Esophagus muscularis mucosa (tissue), 4 donors: ENCODE measurements around the gene ZNF407. TPM values are rescaled to one million over a fixed set of nuclear protein-coding genes. Genes with fewer than 3 reads are reported as not detected.

Experiments
- DNase-seq: peaks from one replicate; pipeline ENCODE4 v3.0.0-alpha.2; 2017; ENCODE audit errors: extremely low spot score
- H3K27ac ChIP-seq, 4 donors: fragments of 200-600 bp; sonication (generic); replicated peaks in 1 of 4; 1 replicate in 3 of 4; 2 replicates in 1 of 4; pipeline ENCODE4 v1.5.1; 2016 to 2019; ENCODE audit warnings: mild to moderate bottlenecking in 1 of 4
- H3K27me3 ChIP-seq, 4 donors: fragments of 200-600 bp; sonication (generic); one replicate each; pipeline versions ENCODE4 v1.5.1 to v1.6.0; 2016 to 2019
- H3K36me3 ChIP-seq, 4 donors: fragments of 200-600 bp; sonication (generic); one replicate each; pipeline ENCODE4 v1.5.1; 2016 to 2019
- H3K4me1 ChIP-seq, 4 donors: fragments of 200-600 bp; sonication (generic); one replicate each; pipeline ENCODE4 v1.5.1; 2016 to 2019
- H3K4me3 ChIP-seq, 4 donors: fragments of 200-600 bp; sonication (generic); 1 replicate in 2 of 4; 2 replicates in 2 of 4; pipeline ENCODE4 v1.5.1; 2016 to 2019; ENCODE audit warnings: mild to moderate bottlenecking in 4 of 4, moderate library complexity in 1 of 4
- H3K9me3 ChIP-seq, 4 donors: fragments of 200-600 bp; sonication (generic); 1 replicate in 3 of 4; 2 replicates in 1 of 4; pipeline ENCODE4 v1.5.1; 2016 to 2019
- EP300 ChIP-seq: sonication (generic); formaldehyde crosslinking; IDR thresholded peaks from one replicate; pipeline ENCODE4 v1.6.1; 2017; ENCODE audit warnings: antibody characterized with exemption
- POLR2A ChIP-seq: fragments of 450-650 bp; IDR thresholded peaks from one replicate; pipeline ENCODE4 v1.6.1; 2017; ENCODE audit warnings: antibody characterized with exemption, moderate library complexity, mild to moderate bottlenecking, low read depth
- POLR2AphosphoS5 ChIP-seq, 2 donors: sonication (generic); formaldehyde crosslinking; IDR thresholded peaks; one replicate each; pipeline ENCODE4 v1.6.1; 2017; ENCODE audit warnings: antibody characterized with exemption in 2 of 2
- WGBS: methylation state at CpG from one replicate; pipeline ENCODE4 v1.1.5; 2018; 5-methylcytosine and 5-hydroxymethylcytosine counted together
- intact Hi-C: fragments of 100-400 bp; cut with DNase I; formaldehyde crosslinking; loops from one replicate; pipeline ENCODE4 v1.15.1; 2023
- total RNA-seq, 4 donors: library from RNA; depleted of rRNA; stranded (reverse); fragments of >200 nt; gene quantifications; one replicate each; pipeline versions ENCODE4 v1.1.0 to v1.2.1, GENCODE V29; 2016
- TF ChIP-seq, protein P1 (sequence below), 3 experiments: fragments of 200-600 bp in 2 of 3; fragments of 450-650 bp in 1 of 3; sonication (generic) in 2 of 3; IDR thresholded peaks; one replicate each; pipeline ENCODE4 v1.5.1; 2017 to 2019; ENCODE audit warnings: antibody characterized with exemption in 3 of 3, mild to moderate bottlenecking in 2 of 3, moderate library complexity in 1 of 3

Gene ZNF407
- total RNA-seq, 4 donors from 2014 or later, result 13.9 to 19.1 (median 17.2) TPM

DNA sequence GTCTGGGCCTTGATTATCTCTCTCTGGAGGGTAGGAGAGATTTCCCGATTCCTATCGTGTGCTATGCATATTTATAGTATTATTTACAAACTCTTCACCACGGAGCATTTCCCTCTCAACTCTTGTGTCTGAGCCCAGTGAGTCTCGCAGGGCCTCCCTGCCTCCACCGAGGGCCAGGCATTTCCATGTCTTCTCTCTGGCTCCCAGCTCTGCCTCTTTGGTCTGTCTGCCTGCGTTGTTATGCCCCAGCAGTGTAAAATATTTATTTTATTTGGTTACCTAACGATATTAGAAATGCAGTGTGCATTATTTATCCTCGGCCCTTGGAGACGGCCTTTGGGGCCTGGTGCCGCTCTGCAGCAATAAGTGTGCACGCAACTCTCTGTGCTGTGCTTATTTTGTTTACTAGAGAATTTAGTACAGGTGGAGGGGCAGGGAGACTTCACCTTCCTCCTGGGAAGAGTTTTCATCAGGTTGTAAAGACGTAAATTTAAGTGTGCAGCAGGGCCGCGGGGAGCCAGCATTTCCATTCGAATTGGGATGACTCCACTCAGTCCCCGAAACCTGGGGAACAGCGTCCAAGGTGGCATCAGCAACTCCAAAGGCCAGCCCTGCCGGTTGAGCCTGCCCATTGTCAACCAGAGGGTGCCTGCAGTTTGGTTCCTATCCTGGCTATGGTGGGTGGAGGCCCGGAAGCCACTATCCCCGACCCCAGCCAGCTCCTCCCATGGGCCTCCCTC lies 511.1 kb downstream of the ZNF407 start:
- intact Hi-C loops, result no loop called here
- Histone ChIP-seq H3K36me3 (no peaks in the 10 kb centered on the region), H3K4me1 (no peaks in the 10 kb centered on the region), H3K4me3 (no peak overlapping the region), H3K27me3 (no peaks in the 10 kb centered on the region), H3K27ac (no peak overlapping the region), H3K9me3 (no peaks in the 10 kb centered on the region)
- DNase-seq, result no peak
- 89% methylated on average over 20 of the region's 20 CpGs for WGBS
- TF ChIP-seq, protein P1, sequence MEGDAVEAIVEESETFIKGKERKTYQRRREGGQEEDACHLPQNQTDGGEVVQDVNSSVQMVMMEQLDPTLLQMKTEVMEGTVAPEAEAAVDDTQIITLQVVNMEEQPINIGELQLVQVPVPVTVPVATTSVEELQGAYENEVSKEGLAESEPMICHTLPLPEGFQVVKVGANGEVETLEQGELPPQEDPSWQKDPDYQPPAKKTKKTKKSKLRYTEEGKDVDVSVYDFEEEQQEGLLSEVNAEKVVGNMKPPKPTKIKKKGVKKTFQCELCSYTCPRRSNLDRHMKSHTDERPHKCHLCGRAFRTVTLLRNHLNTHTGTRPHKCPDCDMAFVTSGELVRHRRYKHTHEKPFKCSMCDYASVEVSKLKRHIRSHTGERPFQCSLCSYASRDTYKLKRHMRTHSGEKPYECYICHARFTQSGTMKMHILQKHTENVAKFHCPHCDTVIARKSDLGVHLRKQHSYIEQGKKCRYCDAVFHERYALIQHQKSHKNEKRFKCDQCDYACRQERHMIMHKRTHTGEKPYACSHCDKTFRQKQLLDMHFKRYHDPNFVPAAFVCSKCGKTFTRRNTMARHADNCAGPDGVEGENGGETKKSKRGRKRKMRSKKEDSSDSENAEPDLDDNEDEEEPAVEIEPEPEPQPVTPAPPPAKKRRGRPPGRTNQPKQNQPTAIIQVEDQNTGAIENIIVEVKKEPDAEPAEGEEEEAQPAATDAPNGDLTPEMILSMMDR (IDR thresholded peaks at IDR 0.05), result no peak
- TF ChIP-seq EP300 (no peak), POLR2A (no peak), POLR2AphosphoS5 (IDR thresholded peaks at IDR 0.05) (no peak)

DNA sequence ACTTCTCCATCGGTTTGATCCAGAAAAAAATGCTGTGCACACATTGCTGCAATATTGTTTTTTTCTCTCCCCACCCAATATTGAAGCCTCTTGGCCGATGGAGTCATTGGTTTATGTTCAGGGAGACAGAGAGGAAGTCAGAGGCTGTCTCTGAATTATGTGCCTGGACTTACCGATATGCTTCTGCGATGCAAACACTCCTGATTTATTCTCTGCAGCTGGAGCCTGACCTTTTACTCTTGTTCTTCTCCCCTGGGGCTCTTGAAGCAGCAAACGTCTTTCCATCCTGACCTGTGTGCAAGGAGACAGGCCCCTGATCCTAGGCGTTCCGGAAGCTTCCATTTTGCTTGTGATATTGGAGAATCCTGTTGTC lies 511.6 kb downstream of the ZNF407 start:
- 63% methylated on average over 7 of the region's 7 CpGs for WGBS
- intact Hi-C loops, result no loop called here
- Histone ChIP-seq H3K27ac (no peak overlapping the region), H3K36me3 (no peaks in the 10 kb centered on the region), H3K9me3 (no peaks in the 10 kb centered on the region), H3K27me3 (no peaks in the 10 kb centered on the region), H3K4me1 (no peaks in the 10 kb centered on the region), H3K4me3 (no peak overlapping the region)
- TF ChIP-seq, protein P1 (IDR thresholded peaks at IDR 0.05), result no peak
- TF ChIP-seq EP300, result no peak
- TF ChIP-seq POLR2A, result no peak
- no peak for TF ChIP-seq POLR2AphosphoS5 (IDR thresholded peaks at IDR 0.05)
- no peak for DNase-seq

DNA sequence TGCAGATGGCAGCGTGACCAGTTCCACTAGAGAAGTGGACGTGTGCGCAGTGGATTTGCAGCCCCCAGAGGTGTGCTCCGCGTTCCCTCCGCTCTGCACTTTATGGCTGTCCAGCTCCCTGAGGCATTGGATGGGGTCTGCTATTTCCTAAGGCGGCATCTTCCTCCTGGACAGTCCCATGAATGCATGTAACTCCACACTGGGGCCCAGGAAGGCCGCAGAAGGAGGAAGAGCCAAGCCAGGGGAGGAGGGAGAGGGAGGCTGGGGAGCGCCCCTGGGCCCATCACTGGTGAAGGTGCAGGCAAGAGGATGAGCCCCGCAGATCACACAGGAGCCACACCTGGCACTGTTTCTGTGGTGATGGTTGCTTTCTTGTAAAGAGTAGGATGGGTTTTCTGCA lies 512.1 kb downstream of the ZNF407 start:
- TF ChIP-seq POLR2AphosphoS5 (IDR thresholded peaks at IDR 0.05) (no peak), POLR2A (no peak), EP300 (no peak)
- TF ChIP-seq, protein P1 (IDR thresholded peaks at IDR 0.05), result no peak
- no peak overlapping the region for H3K4me3 ChIP-seq
- 97% methylated on average over 6 of the region's 10 CpGs for WGBS
- no peaks in the 10 kb centered on the region for H3K9me3 ChIP-seq
- H3K36me3 ChIP-seq, result no peaks in the 10 kb centered on the region
- intact Hi-C loops, result no loop called here
- no peaks in the 10 kb centered on the region for H3K27me3 ChIP-seq
- DNase-seq, result no peak
- no peak overlapping the region for H3K27ac ChIP-seq
- no peaks in the 10 kb centered on the region for H3K4me1 ChIP-seq

DNA sequence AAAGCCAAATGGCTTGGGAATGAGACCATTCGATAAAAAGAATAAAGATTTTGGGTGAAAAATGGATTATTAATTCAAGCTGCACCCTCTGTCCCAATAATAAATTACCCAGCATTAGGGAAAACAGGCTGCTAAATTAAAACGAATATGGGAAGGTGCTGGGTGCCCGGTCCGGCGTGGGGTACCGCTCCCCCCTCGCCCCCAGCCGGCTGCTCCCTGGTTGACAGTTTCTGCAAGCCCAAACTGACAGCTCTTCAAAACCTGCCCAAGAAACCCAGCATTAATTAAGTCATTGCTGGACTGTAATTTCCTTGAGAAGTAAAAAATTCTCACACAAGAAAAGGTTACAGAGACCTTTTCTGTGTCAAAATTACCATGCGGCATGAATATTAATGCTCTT lies 512.6 kb downstream of the ZNF407 start:
- no peak for TF ChIP-seq POLR2AphosphoS5 (IDR thresholded peaks at IDR 0.05)
- no peak for TF ChIP-seq EP300
- TF ChIP-seq, protein P1 (IDR thresholded peaks at IDR 0.05), result no peak
- no peak for TF ChIP-seq POLR2A
- no peaks in the 10 kb centered on the region for H3K4me1 ChIP-seq
- H3K27me3 ChIP-seq, result no peaks in the 10 kb centered on the region
- intact Hi-C loops, result no loop called here
- H3K36me3 ChIP-seq, result no peaks in the 10 kb centered on the region
- no peaks in the 10 kb centered on the region for H3K9me3 ChIP-seq
- H3K27ac ChIP-seq, result no peak overlapping the region
- 89% methylated on average over 9 of the region's 9 CpGs for WGBS
- no peak overlapping the region for H3K4me3 ChIP-seq
- DNase-seq, result no peak
